MM.1S (cell line): ENCODE measurements around the gene FAIM2.

Experiments used
- DNase-seq: peaks from one replicate; pipeline ENCODE4 v3.0.0-alpha.2; 2015
- H2AFZ ChIP-seq: fragments of 300-600 bp; sonication (generic); 2 replicates; pipeline ENCODE4 v1.6.0; 2016; ENCODE audit warnings: antibody characterized with exemption, low read length
- H3F3A ChIP-seq: fragments of 300-600 bp; sonication (generic); 2 replicates; pipeline ENCODE4 v1.6.1; 2016; ENCODE audit warnings: mild to moderate bottlenecking, antibody characterized with exemption, low read length, moderate library complexity, mixed read lengths; ENCODE audit not compliant: insufficient read depth
- H3K27ac ChIP-seq: fragments of 300-600 bp; sonication (generic); 2 replicates; pipeline ENCODE4 v1.5.1; 2016; ENCODE audit warnings: mild to moderate bottlenecking, low read length
- H3K27me3 ChIP-seq: fragments of 300-600 bp; sonication (generic); replicated peaks from 2 replicates; pipeline ENCODE4 v1.6.0; 2016; ENCODE audit warnings: low read length; ENCODE audit not compliant: insufficient read depth
- H3K36me3 ChIP-seq: fragments of 300-600 bp; sonication (generic); replicated peaks from 2 replicates; pipeline ENCODE4 v1.6.1; 2016; ENCODE audit warnings: mild to moderate bottlenecking, low read length, mixed read lengths; ENCODE audit not compliant: insufficient read depth
- H3K4me1 ChIP-seq: fragments of 300-600 bp; sonication (generic); 2 replicates; pipeline ENCODE4 v1.6.1; 2016; ENCODE audit warnings: low read length, mixed read lengths
- H3K4me2 ChIP-seq: fragments of 300-600 bp; sonication (generic); 2 replicates; pipeline ENCODE4 v1.6.0; 2016; ENCODE audit warnings: low read depth, low read length
- H3K4me3 ChIP-seq: fragments of 300-600 bp; sonication (generic); 2 replicates; pipeline ENCODE4 v1.5.1; 2016; ENCODE audit warnings: low read length, mixed read lengths
- H3K79me2 ChIP-seq: fragments of 300-600 bp; sonication (generic); 2 replicates; pipeline ENCODE4 v1.6.1; 2016; ENCODE audit warnings: mixed run types, low read length, mixed read lengths
- H3K9ac ChIP-seq: fragments of 300-600 bp; sonication (generic); 2 replicates; pipeline ENCODE4 v1.6.1; 2016; ENCODE audit warnings: low read length, mixed read lengths
- H3K9me2 ChIP-seq: fragments of 300-600 bp; sonication (generic); replicated peaks from 2 replicates; pipeline ENCODE4 v1.6.1; 2016; ENCODE audit warnings: mild to moderate bottlenecking, low read length, mixed read lengths; ENCODE audit not compliant: insufficient read depth
- H3K9me3 ChIP-seq: fragments of 300-600 bp; sonication (generic); replicated peaks from 2 replicates; pipeline ENCODE4 v1.6.1; 2016; ENCODE audit warnings: mild to moderate bottlenecking, low read length, mixed read lengths; ENCODE audit not compliant: insufficient read depth
- H4K20me1 ChIP-seq: fragments of 300-600 bp; sonication (generic); 2 replicates; pipeline ENCODE4 v1.6.1; 2016; ENCODE audit warnings: mild to moderate bottlenecking, low read length, moderate library complexity, mixed read lengths; ENCODE audit not compliant: insufficient read depth
- EZH2 ChIP-seq: fragments of 300-600 bp; sonication (generic); optimal IDR thresholded peaks from 2 replicates; pipeline ENCODE3; 2017; ENCODE audit warnings: low read depth, mild to moderate bottlenecking, antibody characterized with exemption, low read length, mixed read lengths
- EZH2phosphoT487 ChIP-seq: fragments of 300-600 bp; sonication (generic); IDR thresholded peaks from 2 replicates; pipeline ENCODE4 v1.6.1; 2018; ENCODE audit warnings: antibody characterized with exemption, low read length
- TF ChIP-seq, protein P1 (sequence below): fragments of 300-600 bp; sonication (generic); IDR thresholded peaks from 2 replicates; pipeline ENCODE4 v1.5.1; 2016; ENCODE audit warnings: antibody characterized with exemption, low read length, mixed read lengths

Gene FAIM2

DNA sequence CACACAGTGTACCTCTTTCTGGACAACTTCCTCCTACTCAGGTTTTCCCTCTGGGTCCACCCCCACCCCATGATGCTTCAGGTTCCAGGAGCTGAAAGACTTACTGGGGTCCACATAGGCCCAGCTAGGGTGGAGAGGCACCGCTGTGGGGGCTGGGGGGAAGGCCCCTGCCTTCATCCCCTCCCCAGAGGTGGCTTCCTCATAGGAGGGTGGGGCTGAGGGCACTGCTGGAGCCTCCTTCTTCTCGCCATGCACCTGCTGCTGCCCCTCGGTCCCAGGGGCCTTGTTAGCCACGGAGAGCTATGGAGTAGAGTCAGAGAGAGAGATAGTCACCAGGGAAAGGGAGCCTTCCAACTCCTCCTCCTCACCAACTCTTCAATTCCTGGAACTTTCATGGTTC, 2.7 kb downstream of the FAIM2 start:
- Histone ChIP-seq H3F3A (no peaks in the 10 kb centered on the region), H3K4me1 (no peaks in the 10 kb centered on the region), H3K9ac (no peak overlapping the region), H3K9me2 (no peaks in the 10 kb centered on the region), H3K27ac (no peak overlapping the region), H3K4me2 (no peak overlapping the region), H3K36me3 (no peaks in the 10 kb centered on the region), H3K79me2 (no peaks in the 10 kb centered on the region), H3K4me3 (no peak overlapping the region), H2AFZ (no peak overlapping the region), H3K9me3 (no peaks in the 10 kb centered on the region), H4K20me1 (no peaks in the 10 kb centered on the region), H3K27me3 (peaks cover 14% of the 10 kb centered on the region; the same call in 1 of the 2 replicates)
- no peak for DNase-seq
- TF ChIP-seq EZH2, result no peak
- TF ChIP-seq EZH2phosphoT487, result no peak
- TF ChIP-seq, protein P1, sequence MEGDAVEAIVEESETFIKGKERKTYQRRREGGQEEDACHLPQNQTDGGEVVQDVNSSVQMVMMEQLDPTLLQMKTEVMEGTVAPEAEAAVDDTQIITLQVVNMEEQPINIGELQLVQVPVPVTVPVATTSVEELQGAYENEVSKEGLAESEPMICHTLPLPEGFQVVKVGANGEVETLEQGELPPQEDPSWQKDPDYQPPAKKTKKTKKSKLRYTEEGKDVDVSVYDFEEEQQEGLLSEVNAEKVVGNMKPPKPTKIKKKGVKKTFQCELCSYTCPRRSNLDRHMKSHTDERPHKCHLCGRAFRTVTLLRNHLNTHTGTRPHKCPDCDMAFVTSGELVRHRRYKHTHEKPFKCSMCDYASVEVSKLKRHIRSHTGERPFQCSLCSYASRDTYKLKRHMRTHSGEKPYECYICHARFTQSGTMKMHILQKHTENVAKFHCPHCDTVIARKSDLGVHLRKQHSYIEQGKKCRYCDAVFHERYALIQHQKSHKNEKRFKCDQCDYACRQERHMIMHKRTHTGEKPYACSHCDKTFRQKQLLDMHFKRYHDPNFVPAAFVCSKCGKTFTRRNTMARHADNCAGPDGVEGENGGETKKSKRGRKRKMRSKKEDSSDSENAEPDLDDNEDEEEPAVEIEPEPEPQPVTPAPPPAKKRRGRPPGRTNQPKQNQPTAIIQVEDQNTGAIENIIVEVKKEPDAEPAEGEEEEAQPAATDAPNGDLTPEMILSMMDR, result no peak

DNA sequence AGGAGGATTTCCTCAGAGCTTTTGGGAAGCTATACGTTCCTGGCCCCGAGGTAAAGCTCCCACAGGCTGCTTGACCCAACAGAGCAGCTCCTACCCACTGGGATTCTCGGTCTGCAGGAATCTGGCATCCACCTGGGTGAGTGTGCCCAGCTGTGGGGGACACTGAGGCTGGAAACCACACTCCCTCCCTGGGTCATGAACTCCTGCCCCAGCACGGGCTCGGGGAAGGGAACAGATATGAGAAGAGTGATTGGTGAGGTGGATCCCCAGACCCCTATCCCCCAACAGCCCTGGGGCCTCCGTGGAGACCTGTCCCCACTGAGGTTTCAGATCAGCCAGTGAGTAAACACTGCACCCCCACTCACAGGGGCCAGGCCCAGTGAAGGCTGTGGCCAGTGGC, 3.3 kb downstream of the FAIM2 start:
- no peak overlapping the region for H3K27ac ChIP-seq

GRCh38 chr12:49899921-49900320, 3.8 kb downstream of the FAIM2 start:
- H3K79me2 ChIP-seq, result no peaks in the 10 kb centered on the region
- no peak for DNase-seq
- H3K27me3 ChIP-seq, result peaks cover 14% of the 10 kb centered on the region; the same call in 1 of the 2 replicates
- no peaks in the 10 kb centered on the region for H3K9me2 ChIP-seq
- no peak overlapping the region for H3K9ac ChIP-seq
- H4K20me1 ChIP-seq, result no peaks in the 10 kb centered on the region
- no peaks in the 10 kb centered on the region for H3K36me3 ChIP-seq
- no peak overlapping the region for H3K4me2 ChIP-seq
- H3K4me1 ChIP-seq, result no peaks in the 10 kb centered on the region
- no peak for TF ChIP-seq EZH2
- TF ChIP-seq EZH2phosphoT487, result no peak
- no peaks in the 10 kb centered on the region for H3F3A ChIP-seq
- H3K27ac ChIP-seq, result no peak overlapping the region
- no peak overlapping the region for H3K4me3 ChIP-seq
- H2AFZ ChIP-seq, result no peak overlapping the region
- no peaks in the 10 kb centered on the region for H3K9me3 ChIP-seq

More for the DNA sequence above, 3.3 kb downstream of the FAIM2 start:
- H3K36me3 ChIP-seq, result no peaks in the 10 kb centered on the region
- no peaks in the 10 kb centered on the region for H3K79me2 ChIP-seq
- no peaks in the 10 kb centered on the region for H3K9me2 ChIP-seq
- H3K4me2 ChIP-seq, result no peak overlapping the region
- no peak overlapping the region for H3K9ac ChIP-seq
- no peaks in the 10 kb centered on the region for H3K9me3 ChIP-seq
- H3K4me1 ChIP-seq, result no peaks in the 10 kb centered on the region
- DNase-seq, result no peak
- H3K27me3 ChIP-seq, result peaks cover 14% of the 10 kb centered on the region; the same call in 1 of the 2 replicates
- H2AFZ ChIP-seq, result no peak overlapping the region
- TF ChIP-seq EZH2phosphoT487 (no peak), EZH2 (no peak)
- TF ChIP-seq, protein P1, result no peak
- no peaks in the 10 kb centered on the region for H4K20me1 ChIP-seq
- no peaks in the 10 kb centered on the region for H3F3A ChIP-seq
- H3K4me3 ChIP-seq, result no peak overlapping the region

DNA sequence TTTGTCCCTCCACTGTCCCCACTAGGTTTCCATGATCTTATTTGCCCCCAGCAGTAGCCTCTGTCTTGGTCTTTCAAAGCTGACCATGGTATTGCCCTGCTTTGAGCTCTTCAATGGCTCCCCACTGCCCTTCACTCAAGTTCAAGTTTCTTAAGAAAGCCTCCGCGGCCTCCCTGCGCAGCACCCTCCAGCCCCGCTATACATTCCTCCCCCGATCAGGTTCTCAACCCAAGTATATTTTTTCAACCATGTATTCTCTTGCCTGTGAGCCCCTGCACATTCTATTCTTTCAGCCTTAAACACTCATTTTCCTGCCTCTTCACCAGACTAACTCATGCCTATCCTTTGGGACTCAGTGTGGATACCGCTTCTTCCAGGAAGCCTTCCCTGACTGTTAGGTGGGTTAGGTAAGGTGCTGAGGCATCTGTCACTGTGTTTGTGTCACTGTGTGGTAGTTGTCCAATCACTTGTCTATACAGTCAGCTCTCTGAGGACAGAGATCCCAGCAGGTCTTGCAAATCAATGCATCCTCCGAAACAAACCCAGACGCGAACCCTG, 4.3 kb downstream of the FAIM2 start:
- H3K27ac ChIP-seq, result no peak overlapping the region
- no peak overlapping the region for H3K4me2 ChIP-seq
- TF ChIP-seq EZH2, result no peak
- TF ChIP-seq, protein P1, result no peak
- no peak for TF ChIP-seq EZH2phosphoT487
- DNase-seq, result no peak
- no peaks in the 10 kb centered on the region for H3K9me2 ChIP-seq
- H3K4me1 ChIP-seq, result no peaks in the 10 kb centered on the region
- peaks cover 11% of the 10 kb centered on the region; the same call in 1 of the 2 replicates for H3K27me3 ChIP-seq
- no peaks in the 10 kb centered on the region for H3K36me3 ChIP-seq
- no peaks in the 10 kb centered on the region for H3F3A ChIP-seq
- no peaks in the 10 kb centered on the region for H4K20me1 ChIP-seq
- no peaks in the 10 kb centered on the region for H3K9me3 ChIP-seq
- H3K79me2 ChIP-seq, result no peaks in the 10 kb centered on the region
- H2AFZ ChIP-seq, result no peak overlapping the region
- H3K4me3 ChIP-seq, result no peak overlapping the region
- no peak overlapping the region for H3K9ac ChIP-seq
